ENCODE data around the gene MCF2L.

The MCF2L gene

DNA sequence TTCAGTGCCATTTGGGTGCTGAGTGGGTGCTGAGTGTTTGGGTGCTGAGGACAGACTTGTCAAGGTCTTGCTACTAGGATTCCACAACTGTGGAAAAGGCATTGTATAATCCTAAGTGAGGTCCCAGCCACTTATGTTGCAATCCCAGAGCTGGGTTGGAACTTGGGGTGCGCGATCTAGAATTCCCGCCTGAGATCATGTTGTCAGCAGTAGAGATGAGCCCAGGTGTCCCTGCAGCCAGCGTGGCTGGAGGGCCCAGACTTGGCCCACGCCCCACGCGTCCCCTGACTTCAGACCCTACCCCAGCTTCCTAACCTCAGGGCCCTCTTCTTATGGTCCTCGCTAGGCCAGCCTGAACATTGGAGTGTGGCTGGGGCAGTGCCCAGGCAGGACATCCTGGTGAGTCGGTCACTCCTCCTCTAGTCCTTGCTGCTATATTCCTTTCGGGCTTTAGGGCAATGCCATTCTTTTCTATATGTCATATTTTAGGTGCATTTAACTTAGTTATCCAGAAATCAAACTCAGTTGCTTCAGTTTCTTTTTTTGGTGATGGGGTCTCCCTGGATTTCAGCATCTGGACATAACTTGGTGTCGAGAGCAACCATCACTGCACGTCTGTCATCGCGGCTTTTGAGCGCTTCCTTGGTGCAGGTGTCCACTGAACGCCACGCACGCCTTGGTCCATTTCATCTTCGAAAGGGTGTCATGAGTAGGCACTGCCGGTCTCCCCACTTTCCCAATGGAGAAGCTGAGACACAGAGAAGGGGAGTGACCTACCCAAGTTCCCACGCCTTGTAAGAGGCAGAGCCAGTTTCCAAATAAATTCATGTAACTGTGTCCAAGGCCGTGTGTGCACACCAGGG lies 90.2 kb downstream of the MCF2L start:
- in situ Hi-C loops (cut with MboI; ENCODE audit: low sequenced_read_pairs): no loop called here

DNA sequence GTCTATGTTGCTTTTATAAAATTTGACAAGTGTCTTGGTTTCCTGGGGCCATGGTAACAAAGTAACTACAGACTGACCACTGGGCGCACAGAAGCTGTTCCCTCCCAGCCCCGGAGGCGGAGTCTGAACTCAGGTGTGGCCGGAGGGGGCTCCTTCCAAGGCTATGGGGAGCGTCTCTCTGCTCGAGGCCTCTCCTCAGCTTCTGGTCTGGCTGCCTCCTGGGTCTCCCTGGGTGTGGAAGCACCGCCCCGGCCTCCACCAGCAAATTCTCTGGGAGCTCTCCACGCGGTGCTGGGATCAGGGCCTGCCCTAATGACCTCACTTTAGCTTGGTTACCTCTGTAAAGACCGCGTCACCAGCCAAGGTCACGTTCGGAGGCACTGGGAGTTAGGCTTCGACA lies 90.9 kb downstream of the MCF2L start:
- in situ Hi-C loops (cut with MboI; ENCODE audit: low sequenced_read_pairs): no loop called here

DNA sequence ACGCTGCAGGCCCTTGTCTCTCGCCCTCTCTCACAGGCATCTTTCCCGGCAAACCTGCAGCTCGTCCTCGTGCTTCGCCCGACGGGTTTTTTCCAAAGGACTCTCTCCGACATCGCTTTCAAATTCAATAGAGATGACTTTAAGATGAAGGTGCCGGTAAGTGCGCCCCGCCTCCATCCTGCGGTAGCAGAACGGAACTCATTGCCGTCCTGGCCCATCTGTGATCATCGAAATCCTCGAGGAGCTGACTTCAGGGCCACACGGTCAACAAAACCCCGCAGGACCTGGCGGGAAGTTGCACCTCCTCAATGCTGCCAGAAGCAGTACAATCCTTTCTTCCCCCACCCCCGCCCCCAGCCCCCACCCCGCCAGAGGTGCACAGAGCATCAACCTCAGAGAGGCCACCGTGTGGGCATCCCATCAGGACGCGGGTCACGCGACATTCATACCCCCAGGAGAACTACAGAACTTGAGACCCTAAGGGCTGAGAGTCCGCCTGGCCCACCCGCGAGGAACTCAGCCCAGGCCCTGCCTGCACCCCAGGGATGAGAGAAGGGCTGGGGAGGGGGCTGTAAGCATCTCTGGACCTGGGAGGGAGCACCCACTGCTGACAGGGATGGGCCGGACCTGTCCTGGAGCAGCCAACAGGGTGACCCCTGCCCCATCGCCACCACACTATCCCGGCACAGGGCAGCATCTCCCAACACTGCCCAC lies 91.7 kb downstream of the MCF2L start:
- in situ Hi-C loops (cut with MboI; ENCODE audit: low sequenced_read_pairs): no loop called here

DNA sequence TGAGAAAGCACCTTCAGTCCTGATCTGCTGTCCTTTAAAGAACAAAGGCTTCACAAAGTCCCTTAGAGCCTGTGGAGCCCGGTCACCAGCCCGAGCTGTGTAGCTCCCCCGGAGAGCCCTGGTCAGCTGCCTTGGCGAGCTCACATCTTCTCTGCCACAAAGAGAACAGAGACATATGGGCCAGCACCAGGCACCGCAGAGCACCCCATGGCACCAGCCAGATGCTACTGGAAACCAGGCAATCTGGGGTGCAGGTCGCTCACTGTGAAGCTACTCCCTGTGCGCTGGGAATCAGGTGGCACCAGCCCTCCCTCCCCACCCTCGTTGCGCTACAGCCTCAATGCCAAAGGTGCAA lies 92.2 kb downstream of the MCF2L start:
- in situ Hi-C loops (cut with MboI; ENCODE audit: low sequenced_read_pairs): no loop called here

DNA sequence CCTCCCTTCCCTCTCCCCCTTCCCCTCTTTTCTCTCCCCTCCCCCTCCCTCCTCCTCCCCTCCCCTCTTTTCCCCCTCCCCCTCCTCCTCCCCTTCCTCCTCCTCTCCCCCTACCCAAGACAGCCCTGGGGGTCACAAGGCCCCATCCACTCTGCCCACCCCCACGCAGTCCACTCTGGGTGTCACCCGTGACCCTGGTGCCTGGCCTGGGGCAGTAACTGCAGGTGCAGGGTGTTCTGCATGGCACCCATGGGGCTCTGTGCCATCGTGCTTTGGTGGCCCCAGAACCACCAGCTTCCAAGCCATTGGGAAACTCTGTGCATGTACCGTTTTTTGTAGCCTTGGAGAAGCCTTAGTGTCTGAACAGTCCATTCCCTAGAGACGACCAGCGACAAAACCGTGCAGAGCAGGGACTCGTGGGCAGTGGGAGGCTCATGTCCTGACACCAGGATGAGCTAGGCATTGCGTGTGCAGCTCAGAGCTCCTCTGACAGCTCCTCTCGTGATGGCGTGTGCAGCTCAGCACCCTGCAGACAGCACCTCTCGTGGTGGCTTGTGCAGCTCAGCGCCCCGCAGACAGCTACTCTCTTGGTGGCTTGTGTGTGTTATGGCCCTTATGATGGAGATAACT lies 92.9 kb downstream of the MCF2L start:
- in situ Hi-C loops (cut with MboI; ENCODE audit: low sequenced_read_pairs): no loop called here

DNA sequence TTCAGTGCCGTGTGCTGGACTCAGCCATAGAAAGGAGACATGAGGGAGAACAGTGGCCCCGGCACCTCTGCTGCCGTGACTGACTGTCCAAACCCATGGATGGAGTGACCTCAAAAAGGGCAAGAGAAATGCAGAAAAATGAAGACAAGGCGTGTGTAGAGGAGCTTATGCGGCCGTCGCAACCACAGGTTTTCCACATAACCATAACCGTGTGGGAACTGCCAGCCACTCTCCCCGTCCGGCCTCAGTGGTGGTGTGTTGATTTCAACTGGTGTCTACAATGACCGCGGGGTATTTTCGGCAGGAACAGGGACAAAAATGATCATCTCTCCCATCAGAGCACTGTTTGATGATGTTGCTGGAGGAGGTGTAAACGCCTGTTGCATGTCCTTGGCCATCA lies 93.7 kb downstream of the MCF2L start:
- in situ Hi-C loops (cut with MboI; ENCODE audit: low sequenced_read_pairs): no loop called here

DNA sequence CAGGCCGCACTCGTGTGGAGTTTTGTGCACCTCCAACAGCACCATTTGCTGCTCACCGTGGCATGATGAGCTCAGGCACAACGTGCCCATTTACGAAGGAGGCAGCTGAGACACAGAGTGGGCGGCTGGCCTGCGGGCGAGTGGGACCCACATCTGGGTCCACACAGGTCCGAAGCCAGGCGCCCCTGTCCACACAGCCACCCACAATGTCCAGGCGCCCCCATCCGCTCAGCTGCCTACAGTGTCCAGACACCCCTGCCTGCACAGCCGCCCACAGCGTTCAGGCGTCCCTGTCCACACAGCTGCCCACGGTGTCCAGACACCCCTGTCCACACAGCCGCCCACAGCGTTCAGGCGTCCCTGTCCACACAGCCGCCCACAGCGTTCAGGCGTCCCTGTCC lies 94.1 kb downstream of the MCF2L start:
- in situ Hi-C loops (cut with MboI; ENCODE audit: low sequenced_read_pairs): no loop called here

DNA sequence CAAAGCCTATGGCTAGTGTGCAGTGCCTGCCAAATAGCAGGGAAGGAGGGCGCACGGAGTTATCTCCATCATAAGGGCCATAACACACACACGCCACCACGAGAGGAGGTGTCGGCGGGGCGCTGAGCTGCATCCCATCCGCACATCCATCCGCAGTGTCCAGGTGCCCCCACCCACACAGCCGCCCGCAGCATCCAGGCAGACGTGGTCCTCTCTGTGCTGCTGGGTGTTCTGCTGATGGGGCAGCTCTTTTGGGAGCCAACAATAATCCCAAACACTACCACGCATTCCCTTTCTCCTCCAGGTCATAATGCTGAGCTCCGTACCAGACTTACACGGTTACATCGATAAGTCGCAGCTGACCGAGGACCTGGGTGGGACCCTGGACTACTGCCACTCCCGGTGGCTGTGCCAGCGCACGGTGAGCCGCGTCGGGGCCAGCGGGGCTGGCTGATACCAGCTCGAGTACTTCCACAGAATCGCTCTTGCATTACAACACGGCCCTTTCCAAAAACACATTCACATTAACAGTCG lies 95.1 kb downstream of the MCF2L start:
- in situ Hi-C loops (cut with MboI; ENCODE audit: low sequenced_read_pairs): no loop called here

DNA sequence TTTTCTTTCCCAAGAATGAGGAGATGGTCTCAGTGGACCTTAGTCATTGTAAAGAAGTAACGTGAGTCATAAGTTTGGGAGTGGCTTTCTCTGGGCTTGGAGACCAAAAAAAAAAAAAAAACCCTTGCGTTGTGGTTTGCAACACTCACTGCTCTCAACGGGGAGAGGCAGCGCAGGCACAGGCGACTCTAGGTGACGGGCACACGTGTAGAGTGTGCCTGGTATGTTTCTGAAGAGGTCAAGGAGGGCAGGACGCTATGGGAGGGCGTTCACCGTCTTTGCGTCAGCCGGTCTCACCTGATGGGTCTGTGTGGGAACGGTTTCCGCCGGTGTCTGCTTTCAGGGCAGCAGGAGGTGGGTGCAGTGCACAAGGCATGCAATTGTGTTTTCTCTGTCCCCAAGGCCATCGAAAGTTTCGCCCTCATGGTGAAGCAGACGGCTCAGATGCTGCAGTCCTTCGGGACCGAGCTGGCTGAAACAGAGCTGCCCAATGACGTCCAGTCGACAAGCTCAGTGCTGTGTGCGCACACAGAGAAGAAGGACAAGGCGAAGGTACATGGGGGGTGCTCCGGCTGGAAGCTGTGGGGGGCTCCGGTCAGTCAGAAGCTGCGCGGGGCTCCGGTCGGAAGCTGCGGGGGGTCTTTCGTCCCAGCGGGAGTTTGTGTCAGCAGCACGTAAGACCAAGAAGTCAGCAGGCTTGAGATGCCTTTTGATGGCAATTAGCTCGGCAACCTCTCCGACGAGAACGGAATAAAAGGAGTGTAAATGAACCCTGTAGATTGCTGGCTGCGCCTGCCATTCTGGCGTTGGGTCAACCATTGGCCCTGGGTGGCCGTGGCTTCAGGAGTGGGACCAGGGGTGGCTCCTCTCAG lies 95.8 kb downstream of the MCF2L start:
- in situ Hi-C loops (cut with MboI; ENCODE audit: low sequenced_read_pairs): no loop called here

DNA sequence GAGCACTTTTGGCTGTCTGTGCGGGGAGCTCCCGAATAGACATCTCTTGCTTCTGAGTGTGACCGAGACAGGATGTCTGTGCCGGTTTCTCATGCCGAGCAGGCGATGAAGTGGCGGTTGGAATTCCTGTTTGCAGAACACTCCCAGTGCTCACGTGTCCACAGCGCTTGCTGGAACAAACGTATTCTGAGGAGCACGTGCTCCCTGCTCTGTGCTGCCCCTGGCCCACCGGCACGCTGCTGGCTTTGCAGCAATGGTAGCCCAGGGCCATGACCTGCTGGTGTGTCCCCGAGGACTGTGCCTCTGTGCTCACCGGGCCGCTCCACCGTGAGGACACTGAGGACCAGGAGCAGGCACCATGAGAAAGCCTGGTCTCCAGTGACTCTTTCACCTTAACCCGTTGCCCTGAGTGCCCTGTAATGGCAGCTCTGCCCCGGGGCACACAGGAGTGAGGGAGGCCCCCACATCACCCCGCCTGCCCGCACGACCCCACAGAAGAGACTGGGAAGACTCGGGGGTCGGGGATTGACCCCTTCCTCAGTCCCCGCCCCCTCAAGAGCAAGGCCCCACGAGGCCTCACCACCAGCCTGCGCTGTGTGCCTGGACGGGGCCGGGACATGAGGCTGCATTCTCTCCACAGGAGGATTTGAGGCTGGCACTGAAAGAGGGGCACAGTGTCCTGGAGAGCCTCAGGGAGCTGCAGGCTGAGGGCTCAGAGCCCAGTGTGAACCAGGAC lies 96.6 kb downstream of the MCF2L start:
- in situ Hi-C loops (cut with MboI; ENCODE audit: low sequenced_read_pairs): no loop called here

DNA sequence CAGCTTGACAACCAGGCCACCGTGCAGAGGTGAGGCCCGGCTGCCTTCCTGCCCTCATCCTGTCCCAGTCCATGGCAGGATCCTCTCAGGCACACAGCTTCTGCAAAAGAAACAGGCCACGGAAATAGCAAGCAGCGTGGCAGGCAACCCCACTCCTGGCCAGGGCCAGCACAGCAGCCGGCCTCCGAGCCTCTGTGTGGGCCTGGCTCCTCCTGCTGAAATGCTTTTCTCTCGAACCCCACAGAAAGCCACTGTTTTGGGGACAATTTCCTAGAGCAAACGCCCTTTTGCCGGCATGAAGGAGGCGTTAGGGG lies 97.1 kb downstream of the MCF2L start:
- in situ Hi-C loops (cut with MboI; ENCODE audit: low sequenced_read_pairs): no loop called here

DNA sequence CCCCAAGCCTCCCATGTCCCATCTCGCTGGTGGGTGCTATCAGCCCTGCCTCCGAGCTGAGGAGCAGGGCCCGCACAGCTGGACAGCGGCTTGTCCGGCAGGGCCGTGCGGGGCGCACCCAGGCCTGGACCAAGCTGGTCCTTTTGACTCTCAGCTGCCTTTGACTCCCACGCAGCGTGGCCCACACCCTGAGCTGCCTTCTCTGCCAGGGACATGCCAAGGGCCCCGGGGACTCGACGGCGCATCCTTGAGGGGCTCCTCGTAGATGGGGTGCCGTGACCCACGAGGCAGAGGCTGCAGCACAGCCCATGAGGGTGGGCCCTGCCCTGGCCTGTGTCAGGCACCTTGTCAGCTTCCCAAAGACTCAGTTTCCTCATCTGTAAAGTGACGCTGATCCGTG lies 97.7 kb downstream of the MCF2L start:
- in situ Hi-C loops (cut with MboI; ENCODE audit: low sequenced_read_pairs): no loop called here

DNA sequence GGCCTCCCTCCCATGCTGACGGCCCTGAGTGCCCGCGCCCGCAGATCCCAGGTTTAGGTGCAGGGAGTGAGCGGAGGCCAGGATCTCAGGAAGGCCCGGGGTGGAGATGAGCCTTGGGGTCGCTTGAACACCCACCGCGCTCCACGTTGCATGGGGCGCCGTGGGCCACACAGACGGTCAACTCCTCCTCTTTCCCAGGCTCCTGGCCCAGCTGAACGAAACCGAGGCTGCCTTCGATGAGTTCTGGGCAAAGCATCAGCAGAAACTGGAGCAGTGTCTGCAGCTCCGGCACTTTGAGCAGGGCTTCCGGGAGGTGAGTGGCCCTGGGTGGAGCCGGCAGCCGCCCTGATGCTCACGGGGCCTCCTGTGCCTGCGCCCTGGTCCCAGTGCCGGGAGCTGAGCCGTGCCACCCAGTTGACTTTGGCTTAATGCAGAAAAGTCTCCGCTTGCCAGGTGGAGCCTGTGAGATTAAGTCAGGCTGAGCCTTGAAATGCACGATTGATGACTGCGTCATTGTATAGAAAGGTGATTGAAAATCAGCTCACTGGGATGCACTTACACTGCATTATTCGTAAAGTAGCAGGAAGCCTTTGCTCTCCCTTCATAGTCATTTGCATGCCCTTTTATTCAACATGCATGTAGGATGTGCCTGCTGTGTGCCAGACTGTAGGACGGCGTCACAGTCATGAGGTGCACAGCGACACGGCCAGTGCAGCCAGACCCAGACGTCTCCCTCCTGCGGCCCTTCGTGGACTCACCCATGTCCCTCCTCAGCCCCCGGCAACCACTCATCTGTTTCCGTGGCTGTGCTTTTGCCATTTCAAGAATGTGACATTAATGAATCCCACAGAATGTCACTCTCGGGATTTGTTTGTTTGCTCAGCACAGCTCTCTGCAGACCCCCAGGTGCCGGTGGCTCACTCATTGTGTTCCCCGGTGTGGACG lies 101.1 kb downstream of the MCF2L start:
- in situ Hi-C loops (cut with MboI; ENCODE audit: low sequenced_read_pairs): no loop called here

DNA sequence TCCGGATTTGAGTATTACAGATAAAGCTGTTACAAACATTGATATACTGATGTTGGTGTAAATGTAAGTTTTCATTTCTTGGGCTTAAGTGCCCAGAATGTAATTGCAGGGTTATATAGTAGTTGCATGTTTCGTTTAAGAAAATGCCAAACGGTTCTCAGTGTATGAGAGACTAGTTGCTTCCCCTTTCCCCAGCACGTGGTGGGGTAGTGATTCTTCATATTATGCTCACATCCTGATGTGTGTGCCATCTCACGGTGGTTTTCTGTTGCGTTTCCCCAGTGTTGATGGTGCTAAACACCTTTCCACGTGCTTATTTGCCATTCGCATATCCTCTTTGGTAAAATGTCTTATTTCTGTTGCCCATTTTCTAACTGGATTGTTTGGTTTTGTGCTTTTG lies 101.8 kb downstream of the MCF2L start:
- in situ Hi-C loops (cut with MboI; ENCODE audit: low sequenced_read_pairs): no loop called here

DNA sequence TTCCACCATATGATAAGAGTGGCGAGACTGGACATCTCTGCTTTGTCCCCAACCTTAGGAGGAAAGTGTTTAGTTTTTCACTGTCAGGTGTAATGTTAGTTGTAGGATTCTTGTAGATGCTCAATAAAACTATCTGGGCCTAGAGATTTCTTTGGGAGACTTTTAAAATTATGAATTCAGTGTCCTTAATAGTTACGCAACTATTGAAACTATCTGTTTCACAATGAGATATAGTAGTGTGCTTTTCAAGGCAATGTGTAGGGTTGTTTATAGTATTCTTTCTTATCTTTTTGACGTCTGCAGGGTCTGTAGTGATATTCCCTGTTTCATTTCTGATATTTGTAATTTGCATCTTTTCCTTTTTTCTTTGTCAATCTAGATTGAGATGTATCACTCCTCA lies 103.4 kb downstream of the MCF2L start:
- in situ Hi-C loops (cut with MboI; ENCODE audit: low sequenced_read_pairs): no loop called here

DNA sequence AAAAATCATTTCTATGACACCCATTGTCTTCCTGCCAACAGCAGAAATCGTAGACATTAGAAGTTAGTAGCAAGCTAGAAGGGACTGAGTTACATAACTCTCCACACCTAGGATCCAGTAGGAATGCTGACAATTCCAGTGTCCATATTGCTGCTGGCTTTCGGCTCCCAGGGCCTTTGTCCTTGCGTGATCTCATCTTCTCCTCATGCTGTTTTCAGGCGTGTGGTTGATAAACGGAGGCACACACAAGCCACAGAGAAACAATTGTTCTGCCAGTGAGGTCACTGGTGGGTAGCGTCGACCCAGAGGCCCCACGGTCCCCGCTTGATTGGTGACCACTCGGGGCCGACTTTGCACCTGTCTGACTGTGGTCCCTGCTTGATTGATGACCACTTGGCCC lies 104.9 kb downstream of the MCF2L start:
- in situ Hi-C loops (cut with MboI; ENCODE audit: low sequenced_read_pairs): no loop called here

DNA sequence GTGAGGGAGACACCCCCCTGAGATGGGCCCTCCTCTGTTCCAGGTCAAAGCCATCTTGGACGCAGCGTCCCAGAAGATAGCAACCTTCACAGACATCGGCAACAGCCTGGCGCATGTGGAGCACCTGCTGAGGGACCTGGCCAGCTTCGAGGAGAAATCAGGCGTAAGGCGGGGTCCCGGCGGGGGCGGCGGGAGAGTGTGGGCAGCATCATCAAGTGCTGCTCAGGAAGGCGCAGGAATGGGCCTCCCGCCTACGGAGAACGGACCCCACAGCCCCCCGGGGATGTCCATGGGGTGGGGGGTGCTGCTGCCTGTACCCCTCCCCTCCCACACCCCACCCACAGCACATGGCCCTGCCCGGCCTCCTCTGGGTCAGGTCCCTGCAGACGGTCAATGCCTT lies 105.4 kb downstream of the MCF2L start:
- in situ Hi-C loops (cut with MboI; ENCODE audit: low sequenced_read_pairs): no loop called here

DNA sequence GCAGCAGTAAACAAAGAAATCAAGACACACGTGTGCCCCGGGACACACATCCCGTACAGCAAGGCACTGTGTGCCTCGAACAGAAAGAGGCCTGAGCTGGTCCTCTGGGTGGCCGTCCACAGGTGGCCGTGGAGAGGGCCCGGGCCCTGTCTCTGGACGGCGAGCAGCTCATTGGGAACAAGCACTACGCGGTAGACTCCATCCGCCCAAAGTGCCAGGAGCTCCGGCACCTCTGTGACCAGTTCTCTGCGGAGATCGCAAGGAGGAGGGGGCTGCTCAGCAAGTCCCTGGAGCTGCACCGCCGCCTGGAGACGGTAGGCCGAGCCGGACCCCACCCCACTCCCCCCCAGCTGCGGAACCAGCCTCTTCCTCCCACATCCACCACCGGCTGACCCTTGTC lies 105.9 kb downstream of the MCF2L start:
- in situ Hi-C loops (cut with MboI; ENCODE audit: low sequenced_read_pairs): no loop called here

DNA sequence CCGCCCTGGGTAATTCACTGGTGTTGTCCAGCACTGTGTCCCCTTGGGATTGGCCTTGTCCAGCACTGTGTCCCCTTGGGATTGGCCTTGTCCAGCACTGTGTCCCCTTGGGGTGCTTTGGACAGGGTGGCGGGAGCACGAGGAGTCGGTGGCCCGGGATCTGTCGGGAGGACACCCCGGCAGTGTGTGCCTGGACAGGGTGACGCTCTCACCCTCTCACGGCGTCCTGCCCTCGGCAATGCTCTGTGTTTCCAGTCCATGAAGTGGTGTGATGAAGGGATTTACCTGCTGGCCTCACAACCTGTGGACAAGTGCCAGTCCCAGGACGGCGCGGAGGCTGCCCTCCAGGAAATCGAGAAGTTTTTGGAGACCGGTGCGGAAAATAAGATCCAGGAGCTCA lies 106.7 kb downstream of the MCF2L start:
- in situ Hi-C loops (cut with MboI; ENCODE audit: low sequenced_read_pairs): no loop called here
